ENCODE results near the gene FAM83G.
"Not testable (repeated sequence)": the region's sequence is repeated elsewhere in the genome, so short reads cannot be mapped to it uniquely, and the experiment has no call there.

FAM83G gene

GRCh38 chr17:19021622-19022083 is 17.1 kb upstream of the FAM83G start:
- Histone ChIP-seq H3K27ac (no peak overlapping the region), H3K4me3 (no peak overlapping the region)
- TF ChIP-seq, protein P1, sequence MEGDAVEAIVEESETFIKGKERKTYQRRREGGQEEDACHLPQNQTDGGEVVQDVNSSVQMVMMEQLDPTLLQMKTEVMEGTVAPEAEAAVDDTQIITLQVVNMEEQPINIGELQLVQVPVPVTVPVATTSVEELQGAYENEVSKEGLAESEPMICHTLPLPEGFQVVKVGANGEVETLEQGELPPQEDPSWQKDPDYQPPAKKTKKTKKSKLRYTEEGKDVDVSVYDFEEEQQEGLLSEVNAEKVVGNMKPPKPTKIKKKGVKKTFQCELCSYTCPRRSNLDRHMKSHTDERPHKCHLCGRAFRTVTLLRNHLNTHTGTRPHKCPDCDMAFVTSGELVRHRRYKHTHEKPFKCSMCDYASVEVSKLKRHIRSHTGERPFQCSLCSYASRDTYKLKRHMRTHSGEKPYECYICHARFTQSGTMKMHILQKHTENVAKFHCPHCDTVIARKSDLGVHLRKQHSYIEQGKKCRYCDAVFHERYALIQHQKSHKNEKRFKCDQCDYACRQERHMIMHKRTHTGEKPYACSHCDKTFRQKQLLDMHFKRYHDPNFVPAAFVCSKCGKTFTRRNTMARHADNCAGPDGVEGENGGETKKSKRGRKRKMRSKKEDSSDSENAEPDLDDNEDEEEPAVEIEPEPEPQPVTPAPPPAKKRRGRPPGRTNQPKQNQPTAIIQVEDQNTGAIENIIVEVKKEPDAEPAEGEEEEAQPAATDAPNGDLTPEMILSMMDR (IDR thresholded peaks at IDR 0.05), result no peak
- no peak for DNase-seq (ENCODE audit: low spot score)

DNA sequence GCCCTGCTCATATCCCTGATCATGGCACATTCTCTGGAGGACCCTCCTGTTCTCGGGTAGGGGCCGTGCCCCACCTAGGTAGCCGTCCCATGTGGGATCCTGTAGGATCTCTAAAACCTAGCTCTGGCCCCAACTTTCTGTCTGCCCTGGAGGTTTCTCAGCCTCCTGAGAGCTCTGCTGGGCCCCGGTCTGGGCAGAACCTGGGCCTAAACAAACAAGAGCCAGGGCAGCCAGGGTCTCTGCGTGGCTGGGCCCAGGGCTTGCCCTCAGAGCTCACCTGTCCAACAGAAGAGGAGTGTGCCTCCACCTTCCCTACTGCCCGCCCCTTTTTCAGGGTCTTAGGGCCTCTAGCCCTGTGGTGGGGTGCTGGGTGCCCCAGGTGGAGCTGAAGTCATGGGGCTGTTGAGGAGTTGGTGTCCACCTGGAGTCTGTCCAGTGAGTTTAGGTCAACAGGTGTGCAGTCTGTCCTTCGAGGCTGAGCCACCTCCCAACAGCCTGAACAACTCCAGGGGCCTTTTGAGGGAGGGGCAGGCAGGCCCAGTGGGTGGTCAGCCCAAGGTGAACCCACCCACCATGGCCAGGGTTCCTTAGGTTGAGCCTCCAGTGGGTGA is 16.6 kb upstream of the FAM83G start:
- not testable (repeated sequence) for H3K27ac ChIP-seq; DNase-seq (ENCODE audit: low spot score); H3K4me3 ChIP-seq

GRCh38 chr17:19020016-19020415 is 15.5 kb upstream of the FAM83G start:
- TF ChIP-seq, protein P1 (IDR thresholded peaks at IDR 0.05), result no peak
- no peak overlapping the region for H3K27ac ChIP-seq
- no peak overlapping the region for H3K4me3 ChIP-seq
- DNase-seq (ENCODE audit: low spot score), result no peak

DNA sequence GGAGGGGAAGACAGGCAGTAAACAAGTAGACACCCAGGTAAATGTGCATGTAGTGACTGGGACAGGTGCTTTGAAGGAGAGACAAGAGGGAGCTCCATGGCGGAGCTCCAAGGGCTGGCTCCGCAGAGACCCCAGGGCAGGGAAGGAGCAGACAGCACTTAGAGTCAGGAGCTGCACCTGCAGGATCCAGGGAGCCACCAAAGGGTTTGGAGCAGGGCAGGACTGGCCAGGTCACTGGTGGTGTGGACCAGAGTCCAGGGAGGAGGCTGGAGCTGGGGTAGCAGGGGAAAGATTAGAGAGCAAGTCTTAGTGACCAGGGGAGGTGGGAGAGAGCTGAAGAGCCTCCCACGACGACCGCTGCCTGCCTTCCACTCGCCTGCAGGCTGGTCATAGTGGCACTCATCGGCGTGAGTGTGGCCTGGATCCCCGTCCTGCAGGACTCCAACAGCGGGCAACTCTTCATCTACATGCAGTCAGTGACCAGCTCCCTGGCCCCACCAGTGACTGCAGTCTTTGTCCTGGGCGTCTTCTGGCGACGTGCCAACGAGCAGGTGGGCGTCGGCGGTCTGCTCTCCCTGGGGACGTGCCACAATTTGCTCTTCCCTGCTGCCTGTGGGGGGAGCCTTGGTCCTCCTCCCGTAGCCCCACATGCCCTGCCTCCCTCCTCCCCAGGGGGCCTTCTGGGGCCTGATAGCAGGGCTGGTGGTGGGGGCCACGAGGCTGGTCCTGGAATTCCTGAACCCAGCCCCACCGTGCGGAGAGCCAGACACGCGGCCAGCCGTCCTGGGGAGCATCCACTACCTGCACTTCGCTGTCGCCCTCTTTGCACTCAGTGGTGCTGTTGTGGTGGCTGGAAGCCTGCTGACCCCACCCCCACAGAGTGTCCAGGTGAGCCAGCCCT is 14.7 kb upstream of the FAM83G start:
- TF ChIP-seq, protein P1 (IDR thresholded peaks at IDR 0.05), result no peak
- no peak for DNase-seq (ENCODE audit: low spot score)
- Histone ChIP-seq H3K4me3 (no peak overlapping the region), H3K27ac (no peak overlapping the region)

GRCh38 chr17:19018600-19018950 is 14.0 kb upstream of the FAM83G start:
- TF ChIP-seq, protein P1 (IDR thresholded peaks at IDR 0.05), result no peak
- H3K4me3 ChIP-seq, result no peak overlapping the region
- DNase-seq (ENCODE audit: low spot score), result no peak
- H3K27ac ChIP-seq, result no peak overlapping the region

GRCh38 chr17:19017804-19018599 is 13.4 kb upstream of the FAM83G start:
- DNase-seq (ENCODE audit: low spot score), result no peak
- Histone ChIP-seq H3K27ac (no peak overlapping the region), H3K4me3 (no peak overlapping the region)
- TF ChIP-seq, protein P1 (IDR thresholded peaks at IDR 0.05), result no peak

GRCh38 chr17:19017401-19017800 is 12.8 kb upstream of the FAM83G start:
- TF ChIP-seq, protein P1 (IDR thresholded peaks at IDR 0.05), result no peak
- no peak overlapping the region for H3K4me3 ChIP-seq
- no peak for DNase-seq (ENCODE audit: low spot score)
- H3K27ac ChIP-seq, result no peak overlapping the region
